GM23338 (cell line): ENCODE measurements around the gene TSPEAR.

Experiments used
- EZH2 ChIP-seq: fragments of 200-600 bp; sonication (generic); IDR thresholded peaks from one replicate; pipeline ENCODE4 v1.8.0; 2017; ENCODE audit warnings: antibody characterized with exemption, mild to moderate bottlenecking, low read depth; ENCODE audit not compliant: unreplicated experiment
- TF ChIP-seq, protein P1 (sequence below): IDR thresholded peaks from 2 replicates; pipeline ENCODE4 v1.6.1; 2016; ENCODE audit warnings: antibody characterized with exemption
- TF ChIP-seq, protein P2 (sequence below), 2 experiments: fragments of 200-600 bp in 1 of 2; sonication (generic) in 1 of 2; conservative IDR thresholded peaks; 2 replicates each; pipeline versions ENCODE4 v1.5.1 to v1.6.1; 2016 to 2017; ENCODE audit warnings: antibody characterized with exemption in 2 of 2, low read depth in 2 of 2, mild to moderate bottlenecking in 2 of 2, moderate library complexity in 1 of 2

- TF ChIP-seq, protein P1, sequence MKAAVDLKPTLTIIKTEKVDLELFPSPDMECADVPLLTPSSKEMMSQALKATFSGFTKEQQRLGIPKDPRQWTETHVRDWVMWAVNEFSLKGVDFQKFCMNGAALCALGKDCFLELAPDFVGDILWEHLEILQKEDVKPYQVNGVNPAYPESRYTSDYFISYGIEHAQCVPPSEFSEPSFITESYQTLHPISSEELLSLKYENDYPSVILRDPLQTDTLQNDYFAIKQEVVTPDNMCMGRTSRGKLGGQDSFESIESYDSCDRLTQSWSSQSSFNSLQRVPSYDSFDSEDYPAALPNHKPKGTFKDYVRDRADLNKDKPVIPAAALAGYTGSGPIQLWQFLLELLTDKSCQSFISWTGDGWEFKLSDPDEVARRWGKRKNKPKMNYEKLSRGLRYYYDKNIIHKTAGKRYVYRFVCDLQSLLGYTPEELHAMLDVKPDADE = no peak
- TF ChIP-seq, protein P2, sequence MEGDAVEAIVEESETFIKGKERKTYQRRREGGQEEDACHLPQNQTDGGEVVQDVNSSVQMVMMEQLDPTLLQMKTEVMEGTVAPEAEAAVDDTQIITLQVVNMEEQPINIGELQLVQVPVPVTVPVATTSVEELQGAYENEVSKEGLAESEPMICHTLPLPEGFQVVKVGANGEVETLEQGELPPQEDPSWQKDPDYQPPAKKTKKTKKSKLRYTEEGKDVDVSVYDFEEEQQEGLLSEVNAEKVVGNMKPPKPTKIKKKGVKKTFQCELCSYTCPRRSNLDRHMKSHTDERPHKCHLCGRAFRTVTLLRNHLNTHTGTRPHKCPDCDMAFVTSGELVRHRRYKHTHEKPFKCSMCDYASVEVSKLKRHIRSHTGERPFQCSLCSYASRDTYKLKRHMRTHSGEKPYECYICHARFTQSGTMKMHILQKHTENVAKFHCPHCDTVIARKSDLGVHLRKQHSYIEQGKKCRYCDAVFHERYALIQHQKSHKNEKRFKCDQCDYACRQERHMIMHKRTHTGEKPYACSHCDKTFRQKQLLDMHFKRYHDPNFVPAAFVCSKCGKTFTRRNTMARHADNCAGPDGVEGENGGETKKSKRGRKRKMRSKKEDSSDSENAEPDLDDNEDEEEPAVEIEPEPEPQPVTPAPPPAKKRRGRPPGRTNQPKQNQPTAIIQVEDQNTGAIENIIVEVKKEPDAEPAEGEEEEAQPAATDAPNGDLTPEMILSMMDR (conservative IDR thresholded peaks at IDR 0.05; ENCODE audit: low read depth in 2 of 2) = no peak
- no peak for TF ChIP-seq EZH2
These were observed 25.1 kb upstream of the TSPEAR start for GRCh38 chr21:44736291-44737004.
